ENCODE measurements around the gene PRKCE.

The PRKCE gene

GRCh38 chr2:46227674-46228289 lies 576.3 kb downstream of the PRKCE start:
- no peak for DNase-seq (ENCODE audit: low spot score)

GRCh38 chr2:46229134-46230063 lies 577.9 kb downstream of the PRKCE start:
- peak; percentile 36 for DNase-seq (ENCODE audit: low spot score)

- no peak for DNase-seq (ENCODE audit: low spot score)
Measured at GRCh38 chr2:46230115-46230571, 578.7 kb downstream of the PRKCE start.

GRCh38 chr2:46230677-46231425 lies 579.4 kb downstream of the PRKCE start:
- DNase-seq (ENCODE audit: low spot score), result no peak

- no peak for DNase-seq (ENCODE audit: low spot score)
Measured at GRCh38 chr2:46231721-46232120, 580.2 kb downstream of the PRKCE start.

- no peak for DNase-seq (ENCODE audit: low spot score)
Measured at GRCh38 chr2:46232860-46233259, 581.4 kb downstream of the PRKCE start.

- no peak for DNase-seq (ENCODE audit: low spot score)
Measured at GRCh38 chr2:46236006-46236875, 584.8 kb downstream of the PRKCE start.

- DNase-seq (ENCODE audit: low spot score), result no peak
Measured at GRCh38 chr2:46236876-46237859, 585.7 kb downstream of the PRKCE start.

Data from iPS-NIHi11 (cell line).